ENCODE data around the gene BTC. TPM values are rescaled to one million over a fixed set of nuclear protein-coding genes. Genes with fewer than 3 reads are reported as not detected.

Gene BTC
- total and polyA plus RNA-seq, 2 donors (not counting 1 experiment from before 2014, with no cell fraction given): not detected

- CTCF ChIA-PET: no interaction called here
- no peaks in the 10 kb centered on the region for H3K4me1 Mint-ChIP-seq
- H3K4me1 ChIP-seq (ENCODE audit: control insufficient read depth in 2 of 2, insufficient read depth in 2 of 2, low read length in 2 of 2): no peaks in the 10 kb centered on the region
- no peak overlapping the region for H2AFZ ChIP-seq (ENCODE audit: insufficient read depth, low read depth, low read length, poor library complexity, severe bottlenecking)
- no peaks in the 10 kb centered on the region for H3K79me2 ChIP-seq (ENCODE audit: control insufficient read depth, insufficient read depth, low read length)
- WGBS (ENCODE audit: insufficient coverage): no CpG with 5 or more reads among the region's 2 CpGs
- POLR2A ChIA-PET: no interaction called here
- ATAC-seq (ENCODE audit: low read depth) (no peak), DNase-seq (no peak)
- TF ChIP-seq CTCF (IDR thresholded peaks at IDR 0.05) (no peak), EZH2 (IDR thresholded peaks at IDR 0.05; ENCODE audit: borderline replicate concordance, insufficient read depth, low read depth, low read length, poor library complexity, severe bottlenecking) (no peak)
- H3K4me3 Mint-ChIP-seq: no peak overlapping the region
- no peak overlapping the region for H3K4me3 ChIP-seq (ENCODE audit: control extremely low read depth in 1 of 5, extremely low read depth in 1 of 5, insufficient read depth in 1 of 5, low read depth in 2 of 5, low read length in 4 of 5)
- H4K20me1 ChIP-seq (ENCODE audit: control insufficient read depth, insufficient read depth, low read length, poor library complexity, severe bottlenecking): no peaks in the 10 kb centered on the region
- H3K27ac Mint-ChIP-seq: no peak overlapping the region
- H3K27ac ChIP-seq (ENCODE audit: low read length in 2 of 2): no peak overlapping the region
- no peak overlapping the region for H3K9ac ChIP-seq (ENCODE audit: low read length)
- H3K9me3 Mint-ChIP-seq (ENCODE audit: insufficient read depth): no peaks in the 10 kb centered on the region
- intact Hi-C loops (cut with micrococcal nuclease): no loop called here
- no peaks in the 10 kb centered on the region for H3K9me3 ChIP-seq (ENCODE audit: control extremely low read depth in 1 of 3, control insufficient read depth in 2 of 3, insufficient read depth in 1 of 3, low read length in 2 of 3)
- H3K27me3 Mint-ChIP-seq: peaks cover 33% of the 10 kb centered on the region
- no peak overlapping the region for H3K4me2 ChIP-seq (replicated peaks; ENCODE audit: low read depth, low read length, poor library complexity, severe bottlenecking)
- peaks cover 0 to 5% (median 0%) of the 10 kb centered on the region in 4 experiments for H3K27me3 ChIP-seq (replicated peaks in 1 of 4; ENCODE audit: control extremely low read depth in 1 of 4, control insufficient read depth in 3 of 4, insufficient read depth in 4 of 4, low read length in 3 of 4)
- H3K36me3 ChIP-seq (replicated peaks in 1 of 2; ENCODE audit: control extremely low read depth in 1 of 2, control insufficient read depth in 1 of 2, extremely low read depth in 1 of 2, insufficient read depth in 2 of 2, low read length in 1 of 2): no peaks in the 10 kb centered on the region
Measured at GRCh38 chr4:74805601-74806000, 11.3 kb upstream of the BTC start.

- no peak for ATAC-seq (ENCODE audit: low read depth)
- Mint-ChIP-seq H3K9me3 (ENCODE audit: insufficient read depth) (no peaks in the 10 kb centered on the region), H3K4me1 (no peaks in the 10 kb centered on the region), H3K4me3 (no peak overlapping the region), H3K27me3 (peaks cover 36% of the 10 kb centered on the region), H3K27ac (no peak overlapping the region)
- H3K27me3 ChIP-seq (replicated peaks in 1 of 4; ENCODE audit: control extremely low read depth in 1 of 4, control insufficient read depth in 3 of 4, insufficient read depth in 4 of 4, low read length in 3 of 4): peaks cover 0 to 8% (median 4%) of the 10 kb centered on the region in 4 experiments
- no peak for DNase-seq
- H3K4me3 ChIP-seq (ENCODE audit: control extremely low read depth in 1 of 5, extremely low read depth in 1 of 5, insufficient read depth in 1 of 5, low read depth in 2 of 5, low read length in 4 of 5): no peak overlapping the region
- H3K27ac ChIP-seq (ENCODE audit: low read length in 2 of 2): no peak overlapping the region
- H2AFZ ChIP-seq (ENCODE audit: insufficient read depth, low read depth, low read length, poor library complexity, severe bottlenecking): no peak overlapping the region
- intact Hi-C loops (cut with micrococcal nuclease): no loop called here
- no peaks in the 10 kb centered on the region for H3K36me3 ChIP-seq (replicated peaks in 1 of 2; ENCODE audit: control extremely low read depth in 1 of 2, control insufficient read depth in 1 of 2, extremely low read depth in 1 of 2, insufficient read depth in 2 of 2, low read length in 1 of 2)
- WGBS (ENCODE audit: insufficient coverage): no CpG with 5 or more reads among the region's 3 CpGs
- no peaks in the 10 kb centered on the region for H3K4me1 ChIP-seq (ENCODE audit: control insufficient read depth in 2 of 2, insufficient read depth in 2 of 2, low read length in 2 of 2)
- H4K20me1 ChIP-seq (ENCODE audit: control insufficient read depth, insufficient read depth, low read length, poor library complexity, severe bottlenecking): no peaks in the 10 kb centered on the region
- H3K9ac ChIP-seq (ENCODE audit: low read length): no peak overlapping the region
- CTCF ChIA-PET: no interaction called here
- no peak overlapping the region for H3K4me2 ChIP-seq (replicated peaks; ENCODE audit: low read depth, low read length, poor library complexity, severe bottlenecking)
- TF ChIP-seq CTCF (IDR thresholded peaks at IDR 0.05) (no peak), EZH2 (IDR thresholded peaks at IDR 0.05; ENCODE audit: borderline replicate concordance, insufficient read depth, low read depth, low read length, poor library complexity, severe bottlenecking) (no peak)
- POLR2A ChIA-PET: no interaction called here
- no peaks in the 10 kb centered on the region for H3K79me2 ChIP-seq (ENCODE audit: control insufficient read depth, insufficient read depth, low read length)
- no peaks in the 10 kb centered on the region for H3K9me3 ChIP-seq (ENCODE audit: control extremely low read depth in 1 of 3, control insufficient read depth in 2 of 3, insufficient read depth in 1 of 3, low read length in 2 of 3)
Measured at GRCh38 chr4:74800310-74800709, 6.0 kb upstream of the BTC start.
